ENCODE measurements around the gene PRKAR1B. TPM values are rescaled to one million over a fixed set of nuclear protein-coding genes. Genes with fewer than 3 reads are reported as not detected.

The PRKAR1B gene
- total RNA-seq, 4 donors from 2014 or later = 1.2 to 12.5 (median 3.6) TPM

- H3K27me3 ChIP-seq = no peaks in the 10 kb centered on the region
- H3K4me1 ChIP-seq = peaks cover 4 to 14% of the 10 kb centered on the region in 2 donors
- H3K4me3 ChIP-seq = no peak overlapping the region
- ATAC-seq (no peak), DNase-seq (no peak)
- in situ Hi-C loops (cut with MboI; ENCODE audit: low sequenced_read_pairs in 4 of 4) = no loop called here
- no peaks in the 10 kb centered on the region for H3K9me3 ChIP-seq
- TF ChIP-seq CTCF (IDR thresholded peaks at IDR 0.05 in 4 of 5, conservative IDR thresholded peaks at IDR 0.05 in 1 of 5) (no peak), POLR2A (IDR thresholded peaks at IDR 0.05) (no peak)
- H3K36me3 ChIP-seq = no peaks in the 10 kb centered on the region
- intact Hi-C loops (cut with DNase I; ENCODE audit: low total_unique reads) = no loop called here
- H3K27ac ChIP-seq = no peak overlapping the region
Observed at GRCh38 chr7:665736-666453, 61.2 kb downstream of the PRKAR1B start.

GRCh38 chr7:664997-665735 lies 61.9 kb downstream of the PRKAR1B start:
- no peaks in the 10 kb centered on the region for H3K27me3 ChIP-seq
- H3K4me3 ChIP-seq = no peak overlapping the region
- DNase-seq = no peak
- H3K4me1 ChIP-seq = peaks cover 4 to 14% of the 10 kb centered on the region in 2 donors
- TF ChIP-seq CTCF (IDR thresholded peaks at IDR 0.05 in 4 of 5, conservative IDR thresholded peaks at IDR 0.05 in 1 of 5) = no peak
- TF ChIP-seq POLR2A (IDR thresholded peaks at IDR 0.05) = no peak
- intact Hi-C loops (cut with DNase I; ENCODE audit: low total_unique reads) (no loop called here), in situ Hi-C loops (cut with MboI; ENCODE audit: low sequenced_read_pairs in 4 of 4) (no loop called here)
- H3K9me3 ChIP-seq = no peaks in the 10 kb centered on the region
- ATAC-seq = no peak
- H3K27ac ChIP-seq = no peak overlapping the region
- H3K36me3 ChIP-seq = no peaks in the 10 kb centered on the region

DNA sequence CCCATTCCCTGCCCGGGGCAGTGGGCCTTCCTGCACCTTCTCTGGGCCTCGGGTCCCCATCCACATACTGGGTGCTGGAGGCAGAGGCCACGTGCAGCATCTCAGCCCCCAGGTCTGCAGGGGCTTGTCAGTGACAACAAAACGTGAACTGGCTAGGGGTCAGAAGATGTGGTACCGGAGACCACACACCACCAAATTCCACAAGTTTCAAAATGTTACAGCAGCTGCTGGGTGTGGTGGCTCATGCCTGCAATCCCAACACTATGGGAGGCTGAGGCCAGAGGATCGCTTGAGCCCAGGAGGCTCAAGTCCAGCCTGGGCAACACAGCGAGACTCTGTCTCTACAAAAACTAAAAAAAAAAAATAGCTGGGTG lies 62.7 kb downstream of the PRKAR1B start:
- no peaks in the 10 kb centered on the region for H3K36me3 ChIP-seq
- in situ Hi-C loops (cut with MboI; ENCODE audit: low sequenced_read_pairs in 4 of 4) (no loop called here), intact Hi-C loops (cut with DNase I; ENCODE audit: low total_unique reads) (no loop called here)
- TF ChIP-seq POLR2A (IDR thresholded peaks at IDR 0.05) (no peak), CTCF (IDR thresholded peaks at IDR 0.05 in 4 of 5, conservative IDR thresholded peaks at IDR 0.05 in 1 of 5) (no peak)
- ATAC-seq = no peak
- no peak overlapping the region for H3K27ac ChIP-seq
- DNase-seq = no peak
- peaks cover 4 to 14% of the 10 kb centered on the region in 2 donors for H3K4me1 ChIP-seq
- no peak overlapping the region for H3K4me3 ChIP-seq
- H3K9me3 ChIP-seq = no peaks in the 10 kb centered on the region
- no peaks in the 10 kb centered on the region for H3K27me3 ChIP-seq

- Histone ChIP-seq H3K4me3 (no peak overlapping the region), H3K36me3 (no peaks in the 10 kb centered on the region), H3K4me1 (peaks cover 4 to 5% of the 10 kb centered on the region in 2 donors), H3K9me3 (no peaks in the 10 kb centered on the region), H3K27me3 (no peaks in the 10 kb centered on the region), H3K27ac (no peak overlapping the region)
- DNase-seq = no peak
- intact Hi-C loops (cut with DNase I; ENCODE audit: low total_unique reads) (no loop called here), in situ Hi-C loops (cut with MboI; ENCODE audit: low sequenced_read_pairs in 4 of 4) (no loop called here)
- no peak for TF ChIP-seq POLR2A (IDR thresholded peaks at IDR 0.05)
- no peak for TF ChIP-seq CTCF (IDR thresholded peaks at IDR 0.05 in 4 of 5, conservative IDR thresholded peaks at IDR 0.05 in 1 of 5)
- no peak for ATAC-seq
Observed at GRCh38 chr7:662576-662975, 64.5 kb downstream of the PRKAR1B start.

All from gastrocnemius medialis (tissue), 4 donors.